GM19035 (cell line): ENCODE measurements around the gene KIF21B.

ENCODE experiments used
- ATAC-seq: cut with Tn5 transposase; IDR thresholded peaks from one replicate; pipeline ENCODE4 v1.9.1; 2021; ENCODE audit not compliant: unreplicated experiment

Gene KIF21B

GRCh38 chr1:201049248-201049831 is 25.8 kb upstream of the KIF21B start:
- no peak for ATAC-seq

DNA sequence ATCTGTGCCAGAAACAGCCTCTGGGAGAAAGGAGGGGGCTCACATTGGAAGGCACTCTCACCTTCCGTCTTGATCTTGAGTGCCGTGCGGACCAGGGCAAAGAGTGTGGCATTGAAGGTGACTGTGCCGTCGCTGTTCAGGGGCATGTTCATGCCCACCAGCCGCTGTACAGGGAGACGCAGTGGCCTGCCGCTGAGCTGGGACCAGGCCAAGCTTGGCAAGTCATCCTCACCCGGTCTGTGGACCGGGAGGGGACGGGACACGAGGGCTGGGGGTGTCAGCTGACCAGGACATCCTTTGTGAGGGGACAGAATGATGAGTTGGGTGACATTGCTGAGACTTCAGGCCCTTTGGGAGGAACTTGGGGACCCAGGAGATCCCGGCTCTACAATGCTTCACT is 25.0 kb upstream of the KIF21B start:
- no peak for ATAC-seq

DNA sequence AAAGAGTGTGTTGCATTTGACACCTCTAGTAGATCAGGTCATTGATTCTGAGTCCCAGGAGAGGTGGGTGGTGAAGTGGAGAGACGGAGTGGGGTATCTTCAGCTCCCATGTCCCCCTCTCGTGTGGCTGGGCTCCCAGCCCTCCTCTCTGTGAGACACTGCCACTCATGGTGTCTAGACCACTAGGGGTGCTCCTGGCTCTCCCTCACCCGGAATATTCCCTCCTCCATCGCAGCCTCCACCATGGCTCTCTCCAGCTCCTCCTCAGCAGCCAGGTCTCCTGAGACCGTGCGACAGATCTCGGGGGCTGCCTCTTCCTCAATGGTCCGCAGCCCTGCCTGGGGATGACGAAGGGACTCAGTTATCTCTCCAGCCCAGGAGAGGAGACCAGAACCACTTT is 20.6 kb upstream of the KIF21B start:
- no peak for ATAC-seq

GRCh38 chr1:201042779-201043461 is 19.4 kb upstream of the KIF21B start:
- ATAC-seq: peak; percentile 79

- ATAC-seq: no peak
Measured at GRCh38 chr1:201041011-201041410, 17.5 kb upstream of the KIF21B start.

DNA sequence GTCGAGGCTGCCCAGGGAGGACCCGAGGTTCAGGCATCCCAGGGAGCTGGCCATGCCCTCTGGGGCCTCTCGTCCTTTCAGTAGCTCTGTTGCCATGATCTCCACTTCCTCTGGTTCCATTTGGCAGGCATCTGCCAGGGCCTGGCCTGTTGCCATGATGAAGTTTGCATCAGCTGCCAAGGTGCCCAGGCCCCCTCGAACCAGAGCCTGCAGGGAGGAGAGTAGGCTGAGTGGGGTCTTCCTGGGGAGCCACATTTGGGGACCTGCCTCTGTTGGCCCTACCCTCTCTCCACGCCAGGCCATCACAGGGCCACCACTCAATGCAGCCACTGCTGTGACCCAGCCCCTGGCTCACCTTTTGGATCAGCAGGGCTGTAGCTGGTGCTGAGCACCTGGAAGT is 16.4 kb upstream of the KIF21B start:
- no peak for ATAC-seq

GRCh38 chr1:201039418-201039817 is 15.9 kb upstream of the KIF21B start:
- ATAC-seq: no peak

DNA sequence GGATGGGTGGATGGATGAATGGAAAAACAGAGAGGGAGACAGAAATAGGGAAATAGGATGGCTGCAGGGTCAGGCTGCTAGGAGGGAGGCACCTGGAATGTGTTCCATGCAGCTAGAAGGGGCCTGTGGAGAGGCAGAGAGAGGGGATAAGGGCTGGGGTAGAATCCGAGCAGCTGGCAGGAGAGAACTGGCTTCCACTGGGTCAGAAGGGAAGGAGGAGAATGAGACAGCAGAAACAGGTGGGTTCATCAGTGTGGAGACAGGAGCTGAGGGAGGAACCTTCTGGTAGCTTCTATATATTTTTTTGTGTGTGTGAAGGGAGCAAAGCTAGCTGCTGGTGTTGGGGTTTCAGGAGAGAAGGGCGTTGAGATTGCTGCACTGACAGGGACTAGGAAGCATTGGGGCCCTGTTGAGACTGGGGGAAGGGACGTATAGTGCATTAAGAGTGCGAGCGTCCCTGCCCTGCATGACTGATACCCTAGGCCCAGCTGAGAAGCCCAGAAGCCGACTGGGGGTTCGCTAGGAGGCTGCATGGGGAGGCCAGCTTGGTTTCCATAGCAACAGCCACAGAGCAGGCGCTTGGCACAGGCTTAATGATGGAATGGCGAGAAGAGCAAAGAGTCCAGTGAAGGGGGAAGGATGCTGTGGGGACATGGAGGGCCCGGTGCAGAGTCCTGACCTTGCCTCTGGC is 14.8 kb upstream of the KIF21B start:
- no peak for ATAC-seq

GRCh38 chr1:201036188-201036842 is 12.8 kb upstream of the KIF21B start:
- ATAC-seq: no peak

GRCh38 chr1:201034671-201035070 is 11.2 kb upstream of the KIF21B start:
- ATAC-seq: no peak

- ATAC-seq: no peak
Measured at GRCh38 chr1:201032408-201032807, 8.9 kb upstream of the KIF21B start.

DNA sequence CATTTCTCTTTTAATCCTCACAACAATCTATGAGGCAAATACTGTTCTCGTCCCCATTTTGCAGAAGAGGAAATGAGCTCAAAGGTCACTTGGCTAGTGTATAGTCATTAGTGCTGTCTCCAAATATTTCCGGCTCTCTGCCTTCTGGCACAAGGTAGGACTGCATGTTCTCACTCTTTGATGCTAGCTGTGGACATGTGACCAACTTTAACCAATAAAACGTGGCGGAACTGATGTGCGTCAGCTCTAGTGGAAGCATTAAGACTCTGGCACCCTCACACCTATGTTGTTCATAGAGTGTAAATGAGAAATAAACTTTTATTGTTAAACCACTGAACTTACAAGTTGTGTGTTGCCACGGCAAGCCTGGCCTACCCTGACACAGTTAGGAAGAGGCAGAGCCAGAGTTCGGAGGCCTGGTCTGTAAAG is 5.0 kb upstream of the KIF21B start:
- ATAC-seq: no peak

GRCh38 chr1:201026836-201027235 is 3.3 kb upstream of the KIF21B start:
- ATAC-seq: no peak

DNA sequence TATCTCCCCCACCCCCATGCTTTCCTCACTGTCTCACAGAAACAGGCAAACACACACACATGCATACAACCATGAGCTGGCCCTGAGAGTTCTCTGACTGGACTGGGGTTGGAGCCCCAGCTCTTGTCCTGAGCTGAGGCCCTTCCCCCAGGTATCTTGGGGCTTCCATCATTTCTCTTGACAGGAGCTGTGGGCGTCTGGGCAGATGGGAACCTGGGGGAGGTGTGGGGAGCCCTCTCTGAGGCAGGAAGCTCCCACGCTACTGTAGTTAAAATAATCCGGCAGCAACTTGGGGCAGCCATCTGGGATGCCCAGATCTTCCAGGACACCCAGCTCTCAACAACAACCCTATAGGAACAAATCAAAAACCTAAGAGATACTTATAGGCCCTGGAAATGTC is 2.7 kb upstream of the KIF21B start:
- ATAC-seq: no peak

DNA sequence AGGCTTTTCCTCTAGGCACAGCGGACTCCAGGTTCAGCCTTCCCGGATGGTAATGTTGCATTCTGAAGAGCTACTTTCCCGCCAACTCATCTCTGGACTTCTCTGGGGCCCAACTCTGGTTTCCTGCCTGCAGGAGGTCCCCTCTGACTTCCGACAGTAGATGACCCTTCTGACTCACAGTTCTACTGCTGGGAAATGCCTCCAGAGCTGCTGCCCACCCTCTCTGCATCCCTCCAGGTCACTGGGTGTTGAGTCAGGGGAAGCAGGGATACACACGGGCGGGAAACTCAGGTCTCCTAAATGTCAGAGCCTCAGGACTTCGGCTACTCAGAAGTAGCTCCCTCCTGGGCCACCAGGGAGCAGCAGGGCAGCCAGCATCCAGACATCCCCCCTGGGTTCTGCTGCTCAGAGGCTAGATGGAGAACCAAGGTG is 2.1 kb upstream of the KIF21B start:
- ATAC-seq: no peak

DNA sequence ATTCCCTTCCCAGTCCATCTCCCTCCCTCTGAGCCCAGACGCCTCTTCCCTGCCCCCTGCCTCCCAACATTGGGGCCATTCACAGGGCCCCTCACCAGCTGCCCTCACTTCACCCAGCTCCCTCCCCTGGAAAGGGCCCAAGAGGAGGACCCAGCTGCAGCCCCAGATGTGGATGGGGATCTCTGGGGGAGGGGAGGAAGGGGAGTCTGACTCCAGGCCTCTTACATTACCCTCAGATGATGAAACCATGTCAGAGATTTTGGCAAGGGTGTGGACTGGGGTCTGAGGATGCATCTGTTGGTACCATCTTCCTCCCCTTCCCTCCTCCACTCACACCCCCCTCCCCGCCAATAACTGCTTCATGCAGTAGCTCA is 1.1 kb upstream of the KIF21B start:
- ATAC-seq: no peak

- no peak for ATAC-seq
Measured at GRCh38 chr1:201023920-201024624, 558 bp upstream of the KIF21B start.

DNA sequence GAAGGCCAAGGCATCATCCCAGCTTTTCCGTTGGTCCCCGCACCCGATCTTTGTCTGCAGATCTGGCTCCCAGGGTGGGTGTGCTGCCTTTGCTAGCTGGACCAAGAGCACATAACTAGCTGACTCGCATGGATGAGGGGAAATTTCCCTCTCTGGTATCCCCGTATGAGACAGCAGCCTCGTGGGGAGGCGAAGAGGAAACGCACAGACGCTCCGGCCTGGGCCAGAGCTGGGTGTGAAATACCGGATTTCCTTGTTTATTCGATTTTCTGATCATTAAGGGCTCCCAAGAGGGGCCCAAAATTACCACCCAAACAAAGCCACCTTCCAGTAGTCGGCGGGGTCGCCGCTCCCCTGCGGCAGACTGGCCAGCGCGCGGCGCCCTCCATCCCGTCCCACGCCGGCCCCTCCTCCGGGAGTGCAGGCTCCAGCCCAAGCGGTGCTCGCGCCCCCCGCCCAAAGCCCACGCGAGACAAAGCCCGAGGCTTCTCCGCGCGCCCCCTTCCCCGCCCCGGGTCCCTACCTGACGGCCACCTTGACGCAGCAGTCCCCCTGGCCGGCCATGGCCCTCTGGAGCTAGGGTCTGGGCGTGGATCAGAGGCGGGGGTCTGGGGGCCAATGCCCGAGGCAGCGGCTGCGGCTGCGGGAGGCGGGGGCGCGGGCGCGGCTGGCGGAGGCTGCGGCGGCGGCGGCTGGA is 546 bp downstream of the KIF21B start:
- no peak for ATAC-seq

- no peak for ATAC-seq
Measured at GRCh38 chr1:201022493-201022819, 1.1 kb downstream of the KIF21B start.

DNA sequence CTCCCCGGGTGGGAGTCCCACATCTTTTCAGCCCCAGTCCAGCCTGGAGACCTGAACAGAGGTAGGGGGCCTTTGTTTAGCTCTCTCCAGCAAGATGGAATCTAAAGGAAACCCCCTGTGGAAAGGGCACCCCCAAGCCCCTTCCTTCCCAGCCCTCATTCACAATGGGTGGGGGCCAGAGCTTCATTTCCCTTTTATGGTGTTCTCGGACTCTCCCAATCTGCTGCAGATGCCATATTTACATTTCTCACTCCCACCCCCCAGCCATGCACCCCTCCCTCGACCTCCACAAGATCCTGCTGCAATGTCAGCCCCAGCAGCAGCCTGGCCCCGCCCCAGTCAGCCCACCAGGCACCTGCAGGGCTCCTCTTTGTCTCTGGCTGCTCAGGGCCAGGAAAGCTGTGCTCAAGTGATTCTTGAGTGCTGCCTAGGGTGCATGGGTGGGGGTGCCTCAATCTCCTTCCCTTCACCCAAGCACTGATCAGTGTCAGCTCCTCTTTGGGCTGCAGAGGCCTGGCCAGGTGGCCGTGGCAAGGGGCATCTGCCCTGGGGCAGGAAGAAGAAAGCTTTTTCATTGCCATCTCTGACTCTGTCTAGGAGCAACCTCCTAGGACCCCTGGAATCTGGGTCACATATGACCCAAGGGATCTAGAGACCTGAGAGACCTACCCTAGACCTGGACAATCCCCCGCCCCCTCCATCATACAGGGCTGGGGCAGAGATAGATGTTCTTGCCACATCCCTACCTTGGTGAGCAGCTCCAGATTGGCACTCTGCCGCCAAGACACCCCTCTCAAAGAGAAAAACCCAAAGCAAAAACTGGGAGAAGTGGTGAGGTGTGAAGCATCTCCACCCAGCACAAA is 1.7 kb downstream of the KIF21B start:
- ATAC-seq: no peak
